NT2/D1 (cell line): ENCODE measurements around the gene APOL1.

ENCODE experiments used
- DNase-seq: peaks from one replicate; pipeline ENCODE4 v3.0.0-alpha.2; 2011; ENCODE audit warnings: low read depth, low spot score
- H3K27me3 ChIP-seq: 2 replicates; pipeline ENCODE4 v1.6.0; 2011; ENCODE audit warnings: mild to moderate bottlenecking; ENCODE audit not compliant: insufficient read length, insufficient read depth
- H3K36me3 ChIP-seq: 2 replicates; pipeline ENCODE4 v1.6.1; 2011; ENCODE audit warnings: mild to moderate bottlenecking, low read length, mixed read lengths; ENCODE audit not compliant: insufficient read depth, insufficient read length
- H3K4me1 ChIP-seq: 2 replicates; pipeline ENCODE4 v1.5.1; 2011; ENCODE audit not compliant: insufficient read depth, insufficient read length
- H3K4me3 ChIP-seq: 2 replicates; pipeline ENCODE4 v1.5.1; 2011; ENCODE audit warnings: low read depth; ENCODE audit not compliant: insufficient read length
- H3K9ac ChIP-seq: 2 replicates; pipeline ENCODE4 v1.6.0; 2011; ENCODE audit warnings: low read depth; ENCODE audit not compliant: insufficient read length
- H3K9me3 ChIP-seq: 2 replicates; pipeline ENCODE4 v1.5.1; 2011; ENCODE audit warnings: mild to moderate bottlenecking, low read length; ENCODE audit not compliant: insufficient read depth
- SUZ12 ChIP-seq: IDR thresholded peaks from 2 replicates; pipeline ENCODE4 v1.6.1; 2011; ENCODE audit not compliant: insufficient read length, insufficient read depth; ENCODE audit errors: extremely low read depth
- YY1 ChIP-seq: IDR thresholded peaks from 2 replicates; pipeline ENCODE4 v1.6.1; 2011; ENCODE audit not compliant: insufficient read length, insufficient read depth
- ZNF274 ChIP-seq: IDR thresholded peaks from 2 replicates; pipeline ENCODE4 v1.6.1; 2011; ENCODE audit warnings: mild to moderate bottlenecking, low read depth, low read length

The APOL1 gene

GRCh38 chr22:36233796-36234195 lies 19.1 kb upstream of the APOL1 start:
- no peak overlapping the region for H3K4me3 ChIP-seq
- TF ChIP-seq SUZ12 (no peak), ZNF274 (no peak), YY1 (no peak)
- H3K4me1 ChIP-seq = no peaks in the 10 kb centered on the region
- no peaks in the 10 kb centered on the region; the same call in 1 of the 2 replicates for H3K9me3 ChIP-seq
- no peak overlapping the region for H3K9ac ChIP-seq
- H3K27me3 ChIP-seq = no peaks in the 10 kb centered on the region
- H3K36me3 ChIP-seq = peaks cover 30% of the 10 kb centered on the region
- no peak for DNase-seq

GRCh38 chr22:36234213-36234612 lies 18.7 kb upstream of the APOL1 start:
- Histone ChIP-seq H3K4me1 (no peaks in the 10 kb centered on the region), H3K9ac (no peak overlapping the region)
- TF ChIP-seq ZNF274 = no peak
- TF ChIP-seq SUZ12 = no peak
- TF ChIP-seq YY1 = no peak

GRCh38 chr22:36234919-36235318 lies 18.0 kb upstream of the APOL1 start:
- Histone ChIP-seq H3K9ac (no peak overlapping the region), H3K4me1 (peaks cover 2% of the 10 kb centered on the region), H3K4me3 (no peak overlapping the region), H3K36me3 (peaks cover 28% of the 10 kb centered on the region), H3K9me3 (no peaks in the 10 kb centered on the region; the same call in 1 of the 2 replicates), H3K27me3 (no peaks in the 10 kb centered on the region)
- TF ChIP-seq ZNF274 (no peak), YY1 (no peak), SUZ12 (no peak)
- no peak for DNase-seq

More at GRCh38 chr22:36234213-36234612, 18.7 kb upstream of the APOL1 start:
- Histone ChIP-seq H3K4me3 (no peak overlapping the region), H3K36me3 (peaks cover 28% of the 10 kb centered on the region), H3K27me3 (no peaks in the 10 kb centered on the region), H3K9me3 (no peaks in the 10 kb centered on the region; the same call in 1 of the 2 replicates)
- no peak for DNase-seq

- TF ChIP-seq ZNF274 (no peak), YY1 (no peak), SUZ12 (no peak)
- H3K4me1 ChIP-seq = peaks cover 3% of the 10 kb centered on the region
- H3K36me3 ChIP-seq = peaks cover 24% of the 10 kb centered on the region
- no peak for DNase-seq
- H3K9ac ChIP-seq = no peak overlapping the region
- H3K27me3 ChIP-seq = no peaks in the 10 kb centered on the region
- H3K9me3 ChIP-seq = no peaks in the 10 kb centered on the region; the same call in 1 of the 2 replicates
- no peak overlapping the region for H3K4me3 ChIP-seq
Measured at GRCh38 chr22:36235585-36235984, 17.3 kb upstream of the APOL1 start.

- H3K9me3 ChIP-seq = no peaks in the 10 kb centered on the region; the same call in 1 of the 2 replicates
- H3K36me3 ChIP-seq = peaks cover 21% of the 10 kb centered on the region
- H3K4me1 ChIP-seq = peaks cover 3% of the 10 kb centered on the region
- TF ChIP-seq YY1 = no peak
- no peak for TF ChIP-seq ZNF274
- no peak for TF ChIP-seq SUZ12
- no peak overlapping the region for H3K4me3 ChIP-seq
- DNase-seq = no peak
- no peak overlapping the region for H3K9ac ChIP-seq
- H3K27me3 ChIP-seq = no peaks in the 10 kb centered on the region
Measured at GRCh38 chr22:36236388-36237319, 16.3 kb upstream of the APOL1 start.

GRCh38 chr22:36237462-36238372 lies 15.2 kb upstream of the APOL1 start:
- no peak for DNase-seq

More at GRCh38 chr22:36237462-36238372, 15.2 kb upstream of the APOL1 start:
- Histone ChIP-seq H3K9me3 (no peaks in the 10 kb centered on the region; the same call in 1 of the 2 replicates), H3K4me1 (peaks cover 3% of the 10 kb centered on the region), H3K9ac (no peak overlapping the region), H3K27me3 (no peaks in the 10 kb centered on the region), H3K36me3 (peaks cover 14% of the 10 kb centered on the region), H3K4me3 (no peak overlapping the region)
- TF ChIP-seq YY1 (no peak), SUZ12 (no peak), ZNF274 (no peak)
